ENCODE results near the gene ANGPTL7.

ANGPTL7 gene

GRCh38 chr1:11215381-11216005 lies 26.3 kb downstream of the ANGPTL7 start:
- no peak overlapping the region for H3K4me3 ChIP-seq (ENCODE audit: low read depth in 1 of 5, low read length in 5 of 5)
- H3K9me3 ChIP-seq (ENCODE audit: control insufficient read depth in 5 of 5, low read length in 5 of 5) = no peaks in the 10 kb centered on the region
- H3K9ac ChIP-seq (ENCODE audit: low read length in 5 of 5) = no peak overlapping the region
- H3K4me1 ChIP-seq (ENCODE audit: control insufficient read depth in 5 of 5, insufficient read depth in 5 of 5, low read length in 5 of 5) = peaks cover 0 to 5% (median 0%) of the 10 kb centered on the region in 5 donors
- H3K27me3 ChIP-seq (ENCODE audit: control insufficient read depth in 5 of 5, insufficient read depth in 4 of 5, low read length in 5 of 5) = no peaks in the 10 kb centered on the region
- H3K27ac ChIP-seq (ENCODE audit: low read depth, low read length) = no peak overlapping the region
- H3K36me3 ChIP-seq (ENCODE audit: control insufficient read depth in 5 of 5, insufficient read depth in 5 of 5, low read length in 5 of 5) = peaks cover 48 to 90% (median 76%) of the 10 kb centered on the region in 5 donors

- Histone ChIP-seq H3K9me3 (ENCODE audit: control insufficient read depth in 5 of 5, low read length in 5 of 5) (no peaks in the 10 kb centered on the region), H3K9ac (ENCODE audit: low read length in 5 of 5) (no peak overlapping the region), H3K27me3 (ENCODE audit: control insufficient read depth in 5 of 5, insufficient read depth in 4 of 5, low read length in 5 of 5) (no peaks in the 10 kb centered on the region), H3K4me1 (ENCODE audit: control insufficient read depth in 5 of 5, insufficient read depth in 5 of 5, low read length in 5 of 5) (peaks cover 0 to 5% (median 0%) of the 10 kb centered on the region in 5 donors), H3K27ac (ENCODE audit: low read depth, low read length) (no peak overlapping the region), H3K4me3 (ENCODE audit: low read depth in 1 of 5, low read length in 5 of 5) (no peak overlapping the region), H3K36me3 (ENCODE audit: control insufficient read depth in 5 of 5, insufficient read depth in 5 of 5, low read length in 5 of 5) (peaks cover 44 to 90% (median 72%) of the 10 kb centered on the region in 5 donors)
These were observed 26.9 kb downstream of the ANGPTL7 start for GRCh38 chr1:11216074-11216473.

GRCh38 chr1:11227106-11228077 lies 38.2 kb downstream of the ANGPTL7 start:
- Histone ChIP-seq H3K9ac (ENCODE audit: low read length in 5 of 5) (no peak overlapping the region), H3K36me3 (ENCODE audit: control insufficient read depth in 5 of 5, insufficient read depth in 5 of 5, low read length in 5 of 5) (peaks cover 45 to 67% (median 57%) of the 10 kb centered on the region in 5 donors), H3K9me3 (ENCODE audit: control insufficient read depth in 5 of 5, low read length in 5 of 5) (no peaks in the 10 kb centered on the region), H3K4me1 (ENCODE audit: control insufficient read depth in 5 of 5, insufficient read depth in 5 of 5, low read length in 5 of 5) (no peaks in the 10 kb centered on the region), H3K27ac (ENCODE audit: low read depth, low read length) (no peak overlapping the region), H3K27me3 (ENCODE audit: control insufficient read depth in 5 of 5, insufficient read depth in 4 of 5, low read length in 5 of 5) (no peaks in the 10 kb centered on the region), H3K4me3 (ENCODE audit: low read depth in 1 of 5, low read length in 5 of 5) (no peak overlapping the region)

GRCh38 chr1:11229203-11229602 lies 40.0 kb downstream of the ANGPTL7 start:
- H3K27ac ChIP-seq (ENCODE audit: low read depth, low read length) = no peak overlapping the region
- no peaks in the 10 kb centered on the region for H3K9me3 ChIP-seq (ENCODE audit: control insufficient read depth in 5 of 5, low read length in 5 of 5)
- no peak overlapping the region for H3K9ac ChIP-seq (ENCODE audit: low read length in 5 of 5)
- no peaks in the 10 kb centered on the region for H3K27me3 ChIP-seq (ENCODE audit: control insufficient read depth in 5 of 5, insufficient read depth in 4 of 5, low read length in 5 of 5)
- H3K4me1 ChIP-seq (ENCODE audit: control insufficient read depth in 5 of 5, insufficient read depth in 5 of 5, low read length in 5 of 5) = no peaks in the 10 kb centered on the region
- H3K4me3 ChIP-seq (ENCODE audit: low read depth in 1 of 5, low read length in 5 of 5) = no peak overlapping the region
- H3K36me3 ChIP-seq (ENCODE audit: control insufficient read depth in 5 of 5, insufficient read depth in 5 of 5, low read length in 5 of 5) = peaks cover 55 to 78% (median 67%) of the 10 kb centered on the region in 5 donors

GRCh38 chr1:11233208-11233607 lies 44.1 kb downstream of the ANGPTL7 start:
- Histone ChIP-seq H3K4me3 (ENCODE audit: low read depth in 1 of 5, low read length in 5 of 5) (no peak overlapping the region), H3K9ac (ENCODE audit: low read length in 5 of 5) (no peak overlapping the region), H3K27me3 (ENCODE audit: control insufficient read depth in 5 of 5, insufficient read depth in 4 of 5, low read length in 5 of 5) (no peaks in the 10 kb centered on the region), H3K27ac (ENCODE audit: low read depth, low read length) (no peak overlapping the region), H3K36me3 (ENCODE audit: control insufficient read depth in 5 of 5, insufficient read depth in 5 of 5, low read length in 5 of 5) (peaks cover 53 to 94% (median 86%) of the 10 kb centered on the region in 5 donors), H3K9me3 (ENCODE audit: control insufficient read depth in 5 of 5, low read length in 5 of 5) (no peaks in the 10 kb centered on the region), H3K4me1 (ENCODE audit: control insufficient read depth in 5 of 5, insufficient read depth in 5 of 5, low read length in 5 of 5) (peaks cover 0 to 7% (median 0%) of the 10 kb centered on the region in 5 donors)

- H3K9me3 ChIP-seq (ENCODE audit: control insufficient read depth in 5 of 5, low read length in 5 of 5) = no peaks in the 10 kb centered on the region
- no peak overlapping the region for H3K4me3 ChIP-seq (ENCODE audit: low read depth in 1 of 5, low read length in 5 of 5)
- H3K27ac ChIP-seq (ENCODE audit: low read depth, low read length) = no peak overlapping the region
- peaks cover 0 to 7% (median 0%) of the 10 kb centered on the region in 5 donors for H3K4me1 ChIP-seq (ENCODE audit: control insufficient read depth in 5 of 5, insufficient read depth in 5 of 5, low read length in 5 of 5)
- no peak overlapping the region for H3K9ac ChIP-seq (ENCODE audit: low read length in 5 of 5)
- H3K27me3 ChIP-seq (ENCODE audit: control insufficient read depth in 5 of 5, insufficient read depth in 4 of 5, low read length in 5 of 5) = no peaks in the 10 kb centered on the region
- H3K36me3 ChIP-seq (ENCODE audit: control insufficient read depth in 5 of 5, insufficient read depth in 5 of 5, low read length in 5 of 5) = peaks cover 37 to 93% (median 79%) of the 10 kb centered on the region in 5 donors
These were observed 48.2 kb downstream of the ANGPTL7 start for GRCh38 chr1:11237356-11237755.

GRCh38 chr1:11238311-11238710 lies 49.2 kb downstream of the ANGPTL7 start:
- Histone ChIP-seq H3K4me3 (ENCODE audit: low read depth in 1 of 5, low read length in 5 of 5) (no peak overlapping the region), H3K4me1 (ENCODE audit: control insufficient read depth in 5 of 5, insufficient read depth in 5 of 5, low read length in 5 of 5) (peaks cover 0 to 7% (median 0%) of the 10 kb centered on the region in 5 donors), H3K9ac (ENCODE audit: low read length in 5 of 5) (no peak overlapping the region), H3K9me3 (ENCODE audit: control insufficient read depth in 5 of 5, low read length in 5 of 5) (no peaks in the 10 kb centered on the region), H3K27ac (ENCODE audit: low read depth, low read length) (no peak overlapping the region), H3K27me3 (ENCODE audit: control insufficient read depth in 5 of 5, insufficient read depth in 4 of 5, low read length in 5 of 5) (no peaks in the 10 kb centered on the region), H3K36me3 (ENCODE audit: control insufficient read depth in 5 of 5, insufficient read depth in 5 of 5, low read length in 5 of 5) (peaks cover 36 to 94% (median 81%) of the 10 kb centered on the region in 5 donors)

- no peaks in the 10 kb centered on the region for H3K27me3 ChIP-seq (ENCODE audit: control insufficient read depth in 5 of 5, insufficient read depth in 4 of 5, low read length in 5 of 5)
- H3K9ac ChIP-seq (ENCODE audit: low read length in 5 of 5) = no peak overlapping the region
- H3K4me3 ChIP-seq (ENCODE audit: low read depth in 1 of 5, low read length in 5 of 5) = no peak overlapping the region
- H3K36me3 ChIP-seq (ENCODE audit: control insufficient read depth in 5 of 5, insufficient read depth in 5 of 5, low read length in 5 of 5) = peaks cover 30 to 78% (median 66%) of the 10 kb centered on the region in 5 donors
- no peaks in the 10 kb centered on the region for H3K4me1 ChIP-seq (ENCODE audit: control insufficient read depth in 5 of 5, insufficient read depth in 5 of 5, low read length in 5 of 5)
- H3K27ac ChIP-seq (ENCODE audit: low read depth, low read length) = no peak overlapping the region
- no peaks in the 10 kb centered on the region for H3K9me3 ChIP-seq (ENCODE audit: control insufficient read depth in 5 of 5, low read length in 5 of 5)
These were observed 56.1 kb downstream of the ANGPTL7 start for GRCh38 chr1:11245248-11245647.
